GM18508 (cell line): ENCODE results near the gene GRID2.
"Not testable (repeated sequence)": the region's sequence is repeated elsewhere in the genome, so short reads cannot be mapped to it uniquely, and the experiment has no call there.

Experiments used
- ATAC-seq: cut with Tn5 transposase; IDR thresholded peaks from one replicate; pipeline ENCODE4 v1.9.1; 2021; ENCODE audit warnings: moderate number of reproducible peaks; ENCODE audit not compliant: insufficient read depth, unreplicated experiment

GRID2 gene

GRCh38 chr4:93573285-93573684 is 1269.5 kb downstream of the GRID2 start:
- no peak for ATAC-seq

DNA sequence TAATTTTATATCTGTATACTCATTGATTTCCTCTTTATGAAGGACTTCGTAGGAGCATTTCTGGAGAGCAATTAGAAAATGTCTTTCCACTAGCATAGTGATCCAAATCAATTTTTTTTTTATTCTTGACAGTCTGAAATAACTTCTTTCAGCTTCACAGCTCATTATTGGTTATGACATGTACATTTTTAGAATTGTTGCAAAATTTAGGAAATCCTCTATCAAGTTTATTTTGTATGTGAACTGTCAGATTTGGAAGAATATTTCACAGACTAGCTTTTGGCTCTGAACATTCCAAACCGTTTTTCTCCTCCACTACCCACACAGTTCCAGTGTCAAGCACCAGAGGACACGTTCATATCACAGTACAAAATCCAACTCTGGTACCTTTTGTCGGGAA is 1275.2 kb downstream of the GRID2 start:
- ATAC-seq = no peak

- no peak for ATAC-seq
Measured at GRCh38 chr4:93605163-93605562, 1301.4 kb downstream of the GRID2 start.

- ATAC-seq = no peak
Measured at GRCh38 chr4:93617606-93618005, 1313.8 kb downstream of the GRID2 start.

DNA sequence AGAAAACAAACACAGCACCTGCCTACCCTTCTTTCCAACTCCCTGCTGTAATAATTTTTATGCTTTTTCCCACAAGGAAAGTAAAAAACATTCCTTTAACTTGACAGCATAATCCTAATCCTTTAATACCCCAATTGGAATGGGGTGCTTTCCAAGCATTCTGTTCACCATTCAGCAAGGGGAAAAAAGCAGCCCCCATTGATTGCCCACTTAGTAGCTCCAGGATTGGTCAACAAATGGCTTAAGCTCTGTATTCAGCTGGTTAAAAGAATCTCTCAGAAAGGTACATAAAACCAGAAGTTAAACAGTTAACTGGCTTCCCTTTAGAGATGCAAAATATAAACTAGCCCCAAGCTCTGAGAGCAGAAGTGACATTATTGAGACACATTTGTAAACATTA is 1330.0 kb downstream of the GRID2 start:
- ATAC-seq = no peak

GRCh38 chr4:93635943-93636342 is 1332.2 kb downstream of the GRID2 start:
- no peak for ATAC-seq

- no peak for ATAC-seq
Measured at GRCh38 chr4:93645120-93645519, 1341.4 kb downstream of the GRID2 start.

GRCh38 chr4:93646233-93646930 is 1342.6 kb downstream of the GRID2 start:
- peak; percentile 61 for ATAC-seq

DNA sequence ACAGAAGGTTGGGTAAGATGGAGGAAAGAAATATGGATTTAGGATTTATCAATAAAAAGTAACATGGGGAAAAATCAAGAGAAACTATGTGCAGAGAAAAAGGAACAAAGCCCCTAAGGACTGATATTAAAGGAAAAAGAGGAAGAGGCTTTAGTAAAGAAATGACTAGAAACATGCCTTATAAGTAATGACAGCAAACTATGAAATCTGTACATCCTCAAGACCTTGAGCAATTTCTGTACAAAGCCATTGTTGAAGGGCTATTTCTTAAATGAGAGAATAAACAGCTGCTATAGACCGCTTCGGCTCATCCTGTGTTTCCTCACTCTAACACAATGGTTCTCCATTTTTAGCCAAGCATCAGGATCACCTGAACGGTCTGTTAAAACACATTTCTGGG is 1344.5 kb downstream of the GRID2 start:
- ATAC-seq = no peak

GRCh38 chr4:93649828-93650227 is 1346.1 kb downstream of the GRID2 start:
- no peak for ATAC-seq

DNA sequence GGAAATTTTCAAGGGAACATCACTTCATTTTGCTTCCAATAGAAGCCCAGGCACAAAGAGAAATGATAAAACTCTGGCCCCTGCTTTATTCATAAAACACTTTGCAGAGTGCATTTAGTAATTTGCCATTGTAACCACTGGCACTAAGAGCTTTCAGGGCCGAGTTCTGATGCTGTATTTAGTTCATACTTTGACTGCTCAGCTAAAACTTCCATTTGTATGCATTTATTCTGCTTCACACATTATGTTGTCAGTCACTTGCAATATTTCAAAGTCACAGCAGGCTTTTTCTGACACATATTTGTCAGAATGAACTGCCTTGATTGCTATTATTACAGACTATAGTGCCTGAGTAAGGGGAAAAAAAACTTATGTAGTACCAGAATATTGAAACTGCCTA is 1350.4 kb downstream of the GRID2 start:
- ATAC-seq = no peak

- ATAC-seq = no peak
Measured at GRCh38 chr4:93657527-93657926, 1353.8 kb downstream of the GRID2 start.

GRCh38 chr4:93658443-93658842 is 1354.7 kb downstream of the GRID2 start:
- ATAC-seq = no peak

- ATAC-seq = no peak
Measured at GRCh38 chr4:93659629-93660028, 1355.9 kb downstream of the GRID2 start.

DNA sequence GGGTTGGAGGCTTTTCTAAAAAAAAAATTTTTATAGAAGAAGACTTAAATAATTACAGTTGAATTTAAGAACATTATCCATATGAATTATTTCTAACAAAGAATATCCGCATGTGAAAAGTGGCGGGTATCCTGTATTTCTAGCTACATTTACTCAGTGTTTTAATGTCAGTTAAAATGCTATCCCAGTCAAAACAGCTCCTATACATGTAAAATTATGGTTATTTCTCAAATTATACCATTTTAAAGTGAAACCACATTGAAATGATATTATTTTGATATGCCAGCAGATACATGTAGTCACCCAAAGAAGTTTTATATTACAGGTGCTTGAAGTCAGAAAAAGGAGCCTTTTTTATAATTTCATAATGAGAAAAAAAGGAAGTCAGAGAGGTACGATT is 1356.3 kb downstream of the GRID2 start:
- no peak for ATAC-seq

- no peak for ATAC-seq
Measured at GRCh38 chr4:93670434-93670833, 1366.7 kb downstream of the GRID2 start.

- no peak for ATAC-seq
Measured at GRCh38 chr4:93671093-93671492, 1367.3 kb downstream of the GRID2 start.

- not testable (repeated sequence) for ATAC-seq
Measured at GRCh38 chr4:93676937-93677336, 1373.2 kb downstream of the GRID2 start.

GRCh38 chr4:93684571-93684970 is 1380.8 kb downstream of the GRID2 start:
- no peak for ATAC-seq

DNA sequence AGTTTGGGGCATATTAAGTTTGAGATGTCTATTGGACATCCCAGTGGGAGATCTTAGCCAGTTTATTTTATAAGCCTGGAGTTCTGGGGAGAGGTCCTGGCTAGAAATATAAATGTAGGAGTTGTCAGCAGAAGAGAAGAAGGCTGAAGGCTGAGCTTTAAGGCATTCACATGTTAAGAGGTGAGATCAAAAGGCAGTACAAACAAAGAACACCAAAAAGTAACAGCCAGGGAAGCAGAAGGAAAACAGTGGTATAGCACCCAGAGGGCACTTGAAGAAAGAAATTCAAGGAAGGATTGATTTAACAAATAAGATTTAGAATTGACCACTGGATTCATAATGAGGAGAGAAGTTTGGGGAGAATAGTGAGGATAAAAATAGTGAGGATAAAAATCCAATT is 1383.5 kb downstream of the GRID2 start:
- no peak for ATAC-seq

- no peak for ATAC-seq
Measured at GRCh38 chr4:93688978-93689377, 1385.2 kb downstream of the GRID2 start.

- ATAC-seq = no peak
Measured at GRCh38 chr4:93693141-93693540, 1389.4 kb downstream of the GRID2 start.

GRCh38 chr4:93698686-93699085 is 1394.9 kb downstream of the GRID2 start:
- ATAC-seq = no peak
